GM10266 (cell line): ENCODE results near the gene CLCN2.

ENCODE experiments used
- DNase-seq: peaks from one replicate; pipeline ENCODE4 v3.0.0; 2012; ENCODE audit errors: extremely low spot score
- TF ChIP-seq, protein P1 (sequence below): IDR thresholded peaks from 2 replicates; pipeline ENCODE4 v1.5.1; 2012; ENCODE audit warnings: mild to moderate bottlenecking, low read depth; ENCODE audit not compliant: control insufficient read depth, insufficient read depth; ENCODE audit errors: missing control alignments

Gene CLCN2

DNA sequence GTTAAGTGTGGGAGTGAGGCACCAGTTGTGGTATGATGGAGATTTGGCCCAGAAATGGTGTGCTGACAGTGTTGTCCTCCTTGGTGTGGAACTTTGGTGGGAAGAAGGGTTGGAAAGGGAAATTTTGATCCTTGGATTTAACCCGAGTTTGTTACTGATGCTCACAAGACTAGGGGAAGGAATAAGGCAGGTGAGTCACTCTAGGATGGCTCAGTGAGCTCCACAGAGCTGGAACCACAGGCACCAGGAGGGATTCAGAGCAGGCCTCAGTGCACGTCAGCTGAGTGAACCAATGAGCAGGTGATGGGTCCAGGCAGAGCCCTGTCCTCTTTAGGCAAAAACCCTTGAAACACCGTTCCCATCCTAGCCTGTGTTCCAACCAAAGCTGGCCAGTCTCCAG is 29.9 kb upstream of the CLCN2 start:
- TF ChIP-seq, protein P1, sequence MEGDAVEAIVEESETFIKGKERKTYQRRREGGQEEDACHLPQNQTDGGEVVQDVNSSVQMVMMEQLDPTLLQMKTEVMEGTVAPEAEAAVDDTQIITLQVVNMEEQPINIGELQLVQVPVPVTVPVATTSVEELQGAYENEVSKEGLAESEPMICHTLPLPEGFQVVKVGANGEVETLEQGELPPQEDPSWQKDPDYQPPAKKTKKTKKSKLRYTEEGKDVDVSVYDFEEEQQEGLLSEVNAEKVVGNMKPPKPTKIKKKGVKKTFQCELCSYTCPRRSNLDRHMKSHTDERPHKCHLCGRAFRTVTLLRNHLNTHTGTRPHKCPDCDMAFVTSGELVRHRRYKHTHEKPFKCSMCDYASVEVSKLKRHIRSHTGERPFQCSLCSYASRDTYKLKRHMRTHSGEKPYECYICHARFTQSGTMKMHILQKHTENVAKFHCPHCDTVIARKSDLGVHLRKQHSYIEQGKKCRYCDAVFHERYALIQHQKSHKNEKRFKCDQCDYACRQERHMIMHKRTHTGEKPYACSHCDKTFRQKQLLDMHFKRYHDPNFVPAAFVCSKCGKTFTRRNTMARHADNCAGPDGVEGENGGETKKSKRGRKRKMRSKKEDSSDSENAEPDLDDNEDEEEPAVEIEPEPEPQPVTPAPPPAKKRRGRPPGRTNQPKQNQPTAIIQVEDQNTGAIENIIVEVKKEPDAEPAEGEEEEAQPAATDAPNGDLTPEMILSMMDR, result no peak
- no peak for DNase-seq

DNA sequence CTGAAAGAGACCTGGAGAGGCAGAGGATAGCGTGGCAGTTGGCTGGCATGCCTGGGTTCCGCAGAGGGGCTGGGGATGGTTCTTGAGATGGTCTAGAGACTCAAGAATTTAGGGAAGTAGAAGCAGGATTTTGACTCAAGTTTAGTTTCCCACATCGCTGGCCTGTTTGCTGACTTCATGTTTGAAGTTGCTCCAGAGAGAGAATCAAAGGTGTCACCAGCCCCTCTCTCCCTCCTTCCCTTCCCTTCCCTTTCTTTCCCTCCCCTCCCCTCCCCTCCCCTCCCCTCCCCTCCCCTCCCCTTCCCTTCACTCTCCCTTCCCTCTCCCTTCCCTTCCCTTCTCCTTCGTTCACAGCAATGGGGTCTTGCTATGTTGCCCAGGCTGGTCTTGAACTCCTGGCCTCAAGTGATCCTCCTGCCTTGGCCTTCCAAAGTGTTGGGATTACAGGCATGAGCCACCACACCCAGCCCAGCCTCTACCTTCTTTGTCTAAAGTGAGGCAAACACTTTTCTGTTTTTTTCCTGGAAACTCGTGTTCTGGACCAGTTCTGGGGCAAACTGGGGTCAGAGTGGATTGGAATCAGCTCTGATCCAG is 28.6 kb upstream of the CLCN2 start:
- TF ChIP-seq, protein P1, result no peak
- no peak for DNase-seq

DNA sequence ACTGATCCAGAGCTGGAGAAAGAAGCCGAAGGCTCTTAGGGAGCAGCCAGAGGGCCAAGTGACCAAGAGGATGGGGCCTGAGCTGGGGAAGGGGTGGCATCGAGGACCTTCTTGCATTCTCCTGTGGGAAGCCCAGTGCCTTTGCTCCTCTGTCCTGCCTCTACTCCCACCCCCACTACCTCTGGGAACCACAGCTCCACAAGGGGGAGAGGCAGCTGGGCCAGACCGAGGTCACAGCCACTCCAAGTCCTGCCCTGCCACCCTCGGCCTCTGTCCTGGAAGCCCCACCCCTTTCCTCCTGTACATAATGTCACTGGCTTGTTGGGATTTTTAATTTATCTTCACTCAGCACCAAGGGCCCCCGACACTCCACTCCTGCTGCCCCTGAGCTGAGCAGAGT is 28.0 kb upstream of the CLCN2 start:
- TF ChIP-seq, protein P1, result no peak
- DNase-seq, result no peak

DNA sequence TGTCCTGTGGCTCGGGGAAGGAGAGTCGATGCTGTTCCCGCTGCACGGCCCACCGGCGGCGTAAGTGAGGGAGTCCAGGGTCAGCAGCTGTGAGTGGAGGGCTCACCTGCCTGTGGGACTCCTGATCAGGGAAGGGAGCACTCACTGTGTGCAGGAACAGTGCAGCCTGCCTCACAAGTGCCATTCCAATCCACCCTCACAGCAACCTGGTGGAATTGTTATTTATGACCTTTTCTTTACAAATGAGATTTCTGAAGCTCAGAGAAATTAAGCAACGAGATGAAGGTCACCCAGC is 27.5 kb upstream of the CLCN2 start:
- TF ChIP-seq, protein P1, result no peak
- no peak for DNase-seq

DNA sequence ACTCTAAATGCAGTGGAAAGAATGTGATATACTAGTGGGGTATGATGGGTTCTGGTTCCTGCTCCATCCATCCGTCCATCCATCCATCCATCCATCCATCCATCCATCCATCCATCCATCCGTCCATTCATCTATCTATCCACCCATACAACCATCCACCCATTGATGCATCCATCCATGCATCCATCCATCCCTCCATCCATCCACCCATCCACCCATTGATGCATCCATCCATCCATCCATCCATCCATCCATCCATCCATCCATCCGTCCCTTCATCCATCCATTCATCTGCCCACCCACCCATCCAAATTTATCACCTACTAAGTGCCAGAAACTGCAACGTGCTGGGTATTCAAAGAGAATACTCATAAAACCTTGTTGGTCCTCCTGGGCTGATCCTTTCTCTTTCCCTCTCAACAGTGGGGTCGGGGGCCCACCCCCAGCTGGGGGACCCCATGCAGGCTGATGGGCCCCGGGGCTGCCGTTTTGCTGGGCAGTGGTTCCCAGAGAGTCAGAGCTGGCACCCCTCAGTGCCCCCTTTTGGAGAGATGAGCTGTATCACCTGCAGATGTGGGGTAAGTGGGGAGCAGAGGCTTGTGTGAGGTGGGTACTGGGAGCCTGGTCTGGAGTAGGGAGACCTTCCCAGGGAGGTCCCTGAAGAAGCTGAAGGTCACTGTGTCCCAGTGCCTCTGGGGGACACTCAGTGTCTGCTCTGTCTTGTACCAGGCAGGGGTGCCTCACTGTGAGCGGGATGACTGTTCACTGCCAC is 26.9 kb upstream of the CLCN2 start:
- DNase-seq, result no peak
- TF ChIP-seq, protein P1, result no peak

DNA sequence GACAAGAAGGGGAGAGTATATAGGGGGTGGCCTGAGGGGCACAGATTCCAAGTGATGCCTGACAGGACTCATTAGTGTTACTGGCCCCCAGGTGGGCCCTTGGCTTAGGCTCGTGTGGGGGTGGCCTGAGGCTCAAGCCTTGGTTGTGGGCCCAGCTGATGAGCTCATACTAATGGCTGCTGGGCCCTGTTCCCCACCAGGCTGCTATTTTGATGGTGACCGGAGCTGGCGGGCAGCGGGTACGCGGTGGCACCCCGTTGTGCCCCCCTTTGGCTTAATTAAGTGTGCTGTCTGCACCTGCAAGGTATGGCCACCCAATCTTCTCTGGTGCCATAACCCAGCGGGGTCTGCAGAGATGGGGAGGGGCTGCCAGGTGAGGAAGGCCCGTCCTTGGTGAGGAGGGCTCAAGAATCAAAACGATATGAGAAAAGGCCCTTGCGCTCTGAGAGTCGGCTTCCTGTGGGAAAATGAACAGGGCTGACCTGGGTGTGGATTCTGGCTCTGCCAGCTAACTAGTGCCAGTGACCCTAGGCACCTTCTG is 25.8 kb upstream of the CLCN2 start:
- no peak for DNase-seq
- TF ChIP-seq, protein P1, result no peak
